Esophagus muscularis mucosa (tissue), 4 donors: ENCODE data around the gene LHFPL2. TPM values are rescaled to one million over a fixed set of nuclear protein-coding genes. Genes with fewer than 3 reads are reported as not detected.
A peak's percentile ranks its signal among the peaks of the same experiment; 100 is the strongest.

Experiments used
- DNase-seq: peaks from one replicate; pipeline ENCODE4 v3.0.0-alpha.2; 2017; ENCODE audit errors: extremely low spot score
- H3K27ac ChIP-seq, 4 donors: fragments of 200-600 bp; sonication (generic); replicated peaks in 1 of 4; 1 replicate in 3 of 4; 2 replicates in 1 of 4; pipeline ENCODE4 v1.5.1; 2016 to 2019; ENCODE audit warnings: mild to moderate bottlenecking in 1 of 4
- H3K27me3 ChIP-seq, 4 donors: fragments of 200-600 bp; sonication (generic); one replicate each; pipeline versions ENCODE4 v1.5.1 to v1.6.0; 2016 to 2019
- H3K36me3 ChIP-seq, 4 donors: fragments of 200-600 bp; sonication (generic); one replicate each; pipeline ENCODE4 v1.5.1; 2016 to 2019
- H3K4me1 ChIP-seq, 4 donors: fragments of 200-600 bp; sonication (generic); one replicate each; pipeline ENCODE4 v1.5.1; 2016 to 2019
- H3K4me3 ChIP-seq, 4 donors: fragments of 200-600 bp; sonication (generic); 1 replicate in 2 of 4; 2 replicates in 2 of 4; pipeline ENCODE4 v1.5.1; 2016 to 2019; ENCODE audit warnings: mild to moderate bottlenecking in 4 of 4, moderate library complexity in 1 of 4
- H3K9me3 ChIP-seq, 4 donors: fragments of 200-600 bp; sonication (generic); 1 replicate in 3 of 4; 2 replicates in 1 of 4; pipeline ENCODE4 v1.5.1; 2016 to 2019
- CTCF ChIP-seq, 3 experiments: fragments of 200-600 bp in 2 of 3; fragments of 450-650 bp in 1 of 3; sonication (generic) in 2 of 3; IDR thresholded peaks; one replicate each; pipeline ENCODE4 v1.5.1; 2017 to 2019; ENCODE audit warnings: antibody characterized with exemption in 3 of 3, mild to moderate bottlenecking in 2 of 3, moderate library complexity in 1 of 3
- EP300 ChIP-seq: sonication (generic); formaldehyde crosslinking; IDR thresholded peaks from one replicate; pipeline ENCODE4 v1.6.1; 2017; ENCODE audit warnings: antibody characterized with exemption
- POLR2A ChIP-seq: fragments of 450-650 bp; IDR thresholded peaks from one replicate; pipeline ENCODE4 v1.6.1; 2017; ENCODE audit warnings: antibody characterized with exemption, moderate library complexity, mild to moderate bottlenecking, low read depth
- POLR2AphosphoS5 ChIP-seq, 2 donors: sonication (generic); formaldehyde crosslinking; IDR thresholded peaks; one replicate each; pipeline ENCODE4 v1.6.1; 2017; ENCODE audit warnings: antibody characterized with exemption in 2 of 2
- WGBS: methylation state at CpG from one replicate; pipeline ENCODE4 v1.1.5; 2018; 5-methylcytosine and 5-hydroxymethylcytosine counted together
- intact Hi-C: fragments of 100-400 bp; cut with DNase I; formaldehyde crosslinking; loops from one replicate; pipeline ENCODE4 v1.15.1; 2023
- total RNA-seq, 4 donors: library from RNA; depleted of rRNA; stranded (reverse); fragments of >200 nt; gene quantifications; one replicate each; pipeline versions ENCODE4 v1.1.0 to v1.2.1, GENCODE V29; 2016

LHFPL2 gene
- total RNA-seq, 4 donors from 2014 or later = 24.1 to 40.9 (median 28.1) TPM

DNA sequence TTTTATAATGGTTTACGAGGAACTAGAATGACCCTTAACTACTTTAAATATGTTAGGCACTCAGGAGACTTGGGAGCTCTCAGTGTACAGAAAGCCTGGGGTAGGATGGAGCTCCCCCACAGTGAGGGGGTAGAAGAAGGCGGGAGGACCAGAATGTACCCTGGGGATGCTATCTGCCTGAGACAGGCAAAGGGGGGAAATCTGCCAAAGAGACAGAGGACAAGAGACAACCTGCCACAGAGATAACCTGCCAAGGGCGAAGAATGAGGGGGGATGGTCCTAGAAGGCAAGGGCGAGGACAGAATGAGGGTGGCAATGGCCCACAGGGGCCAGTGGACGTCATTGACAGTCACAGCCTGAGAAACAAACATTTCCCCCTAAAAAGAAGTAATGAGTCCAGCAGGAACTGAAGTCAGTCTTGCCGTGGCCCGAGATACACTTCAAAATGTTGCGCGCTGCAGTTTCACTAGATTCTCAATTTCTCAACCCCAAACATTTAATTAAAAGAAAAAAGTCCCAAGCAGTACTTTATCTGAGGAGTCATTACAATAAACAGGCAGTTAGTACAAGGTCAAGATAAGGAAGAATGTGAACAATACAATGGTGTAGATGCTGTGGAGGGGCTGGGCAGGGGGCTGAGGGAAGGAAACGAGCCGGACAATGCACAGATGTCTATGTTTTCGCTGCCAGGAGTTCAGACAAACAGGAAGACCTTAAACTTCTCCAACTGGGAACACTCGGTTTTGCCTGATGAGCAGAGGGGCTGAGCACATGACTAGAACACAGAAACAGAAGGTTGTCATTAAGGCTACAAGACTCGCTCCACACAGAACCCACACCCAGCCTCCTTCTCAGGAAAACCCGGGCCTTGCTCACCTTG lies 125.0 kb downstream of the LHFPL2 start:
- H3K4me1 ChIP-seq = peaks cover 54 to 83% (median 69%) of the 10 kb centered on the region in 4 donors
- H3K9me3 ChIP-seq = no peaks in the 10 kb centered on the region
- H3K27me3 ChIP-seq = no peaks in the 10 kb centered on the region
- 69% methylated on average over 15 of the region's 15 CpGs for WGBS
- H3K27ac ChIP-seq = peak overlapping the region; percentile 69 to 76 (median 72)
- H3K36me3 ChIP-seq = no peaks in the 10 kb centered on the region
- H3K4me3 ChIP-seq = no peak overlapping the region
- TF ChIP-seq EP300 (no peak), CTCF (IDR thresholded peaks at IDR 0.05) (no peak), POLR2A (no peak), POLR2AphosphoS5 (IDR thresholded peaks at IDR 0.05) (no peak)
- DNase-seq = no peak
- intact Hi-C loops = no loop called here

- WGBS = 81% methylated on average over 9 of the region's 9 CpGs
- Histone ChIP-seq H3K36me3 (no peaks in the 10 kb centered on the region), H3K4me1 (peaks cover 54 to 79% (median 69%) of the 10 kb centered on the region in 4 donors), H3K27me3 (no peaks in the 10 kb centered on the region), H3K4me3 (no peak overlapping the region), H3K27ac (peak overlapping the region in 3 of 4 donors; percentile 69 to 76 (median 72)), H3K9me3 (no peaks in the 10 kb centered on the region)
- no peak for TF ChIP-seq EP300
- TF ChIP-seq POLR2AphosphoS5 (IDR thresholded peaks at IDR 0.05) = no peak
- TF ChIP-seq POLR2A = no peak
- TF ChIP-seq CTCF (IDR thresholded peaks at IDR 0.05) = no peak
- intact Hi-C loops = no loop called here
- no peak for DNase-seq
Observed at GRCh38 chr5:78522476-78523260, 125.9 kb downstream of the LHFPL2 start.

DNA sequence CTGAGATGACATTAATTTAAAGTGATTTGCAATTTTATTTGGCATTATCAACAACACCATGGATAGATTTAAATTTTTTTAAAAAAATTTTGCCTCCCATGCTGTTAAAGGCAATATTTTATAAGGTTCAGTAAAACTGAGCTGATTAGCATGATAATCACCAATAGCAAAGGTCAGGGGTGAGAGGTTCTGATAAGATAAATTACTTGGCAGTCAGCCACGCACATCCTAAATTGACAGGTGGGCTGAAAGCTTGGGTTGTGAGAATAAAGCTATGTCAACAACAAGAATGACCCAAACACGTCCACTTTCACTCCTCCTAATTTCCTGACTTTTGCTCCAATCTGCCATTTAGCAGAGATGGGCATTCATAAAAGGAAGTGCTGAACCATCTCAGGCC lies 127.1 kb downstream of the LHFPL2 start:
- H3K4me3 ChIP-seq = no peak overlapping the region
- peaks cover 42 to 67% (median 58%) of the 10 kb centered on the region in 4 donors for H3K4me1 ChIP-seq
- no peak overlapping the region for H3K27ac ChIP-seq
- no peaks in the 10 kb centered on the region for H3K9me3 ChIP-seq
- no peaks in the 10 kb centered on the region for H3K36me3 ChIP-seq
- no peak for DNase-seq
- intact Hi-C loops = no loop called here
- no peaks in the 10 kb centered on the region for H3K27me3 ChIP-seq
- TF ChIP-seq CTCF (IDR thresholded peaks at IDR 0.05) (no peak), POLR2A (no peak), EP300 (no peak), POLR2AphosphoS5 (IDR thresholded peaks at IDR 0.05) (no peak)
- 74% methylated on average over 2 of the region's 2 CpGs for WGBS

DNA sequence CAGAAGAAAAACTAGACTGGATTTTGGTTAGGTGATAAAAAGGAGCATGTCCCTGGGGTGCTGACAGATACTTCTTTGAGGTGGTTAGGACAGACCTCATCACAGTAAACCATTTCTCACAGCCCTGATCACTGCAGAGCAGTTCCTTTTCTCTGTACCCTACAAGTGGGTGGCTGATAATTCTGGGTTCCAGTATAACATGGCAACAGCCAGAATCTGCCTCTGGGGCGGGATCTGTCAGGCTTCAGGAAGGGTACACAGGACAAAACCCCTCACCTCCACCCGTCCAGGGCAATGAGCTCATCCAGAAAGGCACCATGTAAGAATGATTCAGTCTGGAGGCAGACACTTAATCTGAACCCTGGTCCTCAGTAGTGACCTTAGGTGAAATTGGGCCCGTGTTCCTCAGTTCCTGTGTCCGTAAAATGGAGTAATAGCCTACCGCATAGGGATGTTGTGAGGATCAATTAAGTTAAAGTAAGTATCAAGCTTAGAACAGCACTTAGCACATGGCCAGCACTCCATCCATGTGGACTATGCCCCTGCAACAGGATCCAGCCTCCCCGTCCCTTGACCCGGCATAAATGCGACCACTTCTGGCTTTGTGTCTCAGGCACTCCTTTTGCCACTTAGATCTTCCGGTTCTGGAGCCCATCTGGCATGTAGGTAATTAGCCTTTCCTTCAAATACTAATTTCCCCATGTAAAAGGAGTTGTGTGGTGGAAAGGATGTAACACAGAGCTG lies 129.2 kb downstream of the LHFPL2 start:
- H3K36me3 ChIP-seq = no peaks in the 10 kb centered on the region
- no peak overlapping the region for H3K4me3 ChIP-seq
- peaks cover 30 to 46% (median 37%) of the 10 kb centered on the region in 4 donors for H3K4me1 ChIP-seq
- intact Hi-C loops = no loop called here
- TF ChIP-seq CTCF (IDR thresholded peaks at IDR 0.05) = no peak
- no peak for TF ChIP-seq POLR2A
- TF ChIP-seq EP300 = no peak
- no peak for TF ChIP-seq POLR2AphosphoS5 (IDR thresholded peaks at IDR 0.05)
- H3K27me3 ChIP-seq = no peaks in the 10 kb centered on the region
- H3K9me3 ChIP-seq = no peaks in the 10 kb centered on the region
- 93% methylated on average over 7 of the region's 9 CpGs for WGBS
- DNase-seq = no peak
- peak overlapping the region; percentile 80 to 84 (median 82) for H3K27ac ChIP-seq
